OCI-LY3 (cell line): Measurements from ENCODE around the gene ST8SIA1.

Source experiments
- H2AFZ ChIP-seq: fragments of 200-600, 300-600 bp; shearing (Covaris generic); 2 replicates; pipeline ENCODE4 v1.6.0; 2014; ENCODE audit warnings: antibody characterized with exemption, low read depth, low read length
- H3K27ac ChIP-seq: fragments of 200-600, 300-600 bp; sonication (generic); 2 replicates; pipeline ENCODE4 v1.5.1; 2014; ENCODE audit warnings: mild to moderate bottlenecking, low read length, moderate library complexity, mixed read lengths
- H3K27me3 ChIP-seq: fragments of 200-600, 300-600 bp; sonication (generic); 2 replicates; pipeline ENCODE4 v1.6.1; 2014; ENCODE audit warnings: low read depth, low read length, mixed read lengths
- H3K36me3 ChIP-seq: fragments of 200-600, 300-600 bp; sonication (generic); replicated peaks from 2 replicates; pipeline ENCODE3; 2014; ENCODE audit warnings: low read depth, low read length, mixed read lengths
- H3K4me1 ChIP-seq: fragments of 300-600, 200-600 bp; sonication (generic); 2 replicates; pipeline ENCODE4 v1.6.1; 2014; ENCODE audit warnings: low read length, mixed read lengths
- H3K4me2 ChIP-seq: fragments of 200-600, 300-600 bp; sonication (generic); 2 replicates; pipeline ENCODE4 v1.6.1; 2014; ENCODE audit warnings: low read length, mixed read lengths
- H3K4me3 ChIP-seq: fragments of 300-600, 200-600 bp; sonication (generic); 2 replicates; pipeline ENCODE4 v1.5.1; 2014; ENCODE audit warnings: antibody characterized with exemption, mild to moderate bottlenecking, low read length, moderate library complexity
- H3K79me2 ChIP-seq: fragments of 300-600, 200-600 bp; shearing (Covaris generic); 2 replicates; pipeline ENCODE4 v1.6.1; 2014; ENCODE audit warnings: mild to moderate bottlenecking, low read length, mixed read lengths
- H3K9ac ChIP-seq: fragments of 300-600, 200-600 bp; shearing (Covaris generic); 2 replicates; pipeline ENCODE4 v1.6.0; 2014; ENCODE audit warnings: mild to moderate bottlenecking, low read length, moderate library complexity
- H3K9me3 ChIP-seq: fragments of 200-600, 300-600 bp; shearing (Covaris generic); 2 replicates; pipeline ENCODE4 v1.6.1; 2014; ENCODE audit warnings: low read length, mixed read lengths; ENCODE audit not compliant: insufficient read depth
- H4K20me1 ChIP-seq: fragments of 200-600, 300-600 bp; sonication (generic); 2 replicates; pipeline ENCODE4 v1.6.1; 2016; ENCODE audit warnings: low read length, mixed read lengths; ENCODE audit not compliant: insufficient read depth
- CTCF ChIP-seq: fragments of 200-600, 300-600 bp; sonication (generic); IDR thresholded peaks from 2 replicates; pipeline ENCODE4 v1.5.1; 2014; ENCODE audit warnings: antibody characterized with exemption, low read length, low read depth
- EZH2phosphoT487 ChIP-seq: fragments of 200-600 bp; shearing (Covaris generic); IDR thresholded peaks from 2 replicates; pipeline ENCODE4 v1.6.1; 2018; ENCODE audit warnings: antibody characterized with exemption, mixed run types, low read depth

ST8SIA1 gene

GRCh38 chr12:22209422-22209821 lies 125.1 kb downstream of the ST8SIA1 start:
- Histone ChIP-seq H3K79me2 (no peaks in the 10 kb centered on the region), H3K4me1 (no peaks in the 10 kb centered on the region), H4K20me1 (no peaks in the 10 kb centered on the region), H3K4me3 (no peak overlapping the region), H3K27me3 (no peaks in the 10 kb centered on the region), H2AFZ (no peak overlapping the region), H3K36me3 (no peaks in the 10 kb centered on the region), H3K27ac (no peak overlapping the region), H3K4me2 (no peak overlapping the region), H3K9me3 (0 out of 2 replicates have a peak, but pooled peaks cover 9% of the 10 kb centered on the region), H3K9ac (no peak overlapping the region)
- TF ChIP-seq CTCF (no peak), EZH2phosphoT487 (no peak)

- Histone ChIP-seq H3K9me3 (no peaks in the 10 kb centered on the region), H3K27me3 (no peaks in the 10 kb centered on the region), H3K9ac (no peak overlapping the region), H3K4me1 (no peaks in the 10 kb centered on the region), H3K4me3 (no peak overlapping the region), H3K36me3 (no peaks in the 10 kb centered on the region), H2AFZ (no peak overlapping the region), H4K20me1 (no peaks in the 10 kb centered on the region), H3K79me2 (no peaks in the 10 kb centered on the region), H3K27ac (no peak overlapping the region), H3K4me2 (no peak overlapping the region)
- no peak for TF ChIP-seq EZH2phosphoT487
- no peak for TF ChIP-seq CTCF
These were observed 128.3 kb downstream of the ST8SIA1 start for GRCh38 chr12:22206111-22206728.

DNA sequence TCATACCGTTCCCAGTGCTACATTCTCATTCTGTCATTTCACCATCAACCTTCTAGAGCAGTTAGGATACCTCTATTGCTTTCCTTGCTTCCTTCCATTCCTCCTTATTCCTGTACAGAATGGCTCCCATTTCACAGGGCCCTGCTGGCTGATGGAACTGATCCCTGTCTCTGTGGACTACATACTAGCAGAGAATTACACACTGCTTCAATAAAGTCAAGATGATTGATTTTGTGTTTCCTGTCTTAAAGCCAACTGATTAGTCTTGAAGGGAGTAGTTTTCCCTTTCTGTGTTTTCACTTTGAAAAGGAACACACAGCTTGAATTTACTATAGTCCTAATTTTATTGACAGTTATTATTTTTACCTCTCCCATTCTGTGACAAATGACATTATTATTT lies 130.1 kb downstream of the ST8SIA1 start:
- no peak overlapping the region for H3K4me3 ChIP-seq
- no peak overlapping the region for H3K4me2 ChIP-seq
- no peak for TF ChIP-seq EZH2phosphoT487
- no peak for TF ChIP-seq CTCF
- H4K20me1 ChIP-seq: no peaks in the 10 kb centered on the region
- H3K9me3 ChIP-seq: no peaks in the 10 kb centered on the region
- H3K79me2 ChIP-seq: no peaks in the 10 kb centered on the region
- H3K36me3 ChIP-seq: no peaks in the 10 kb centered on the region
- H3K27ac ChIP-seq: no peak overlapping the region
- H3K4me1 ChIP-seq: no peaks in the 10 kb centered on the region
- H3K9ac ChIP-seq: no peak overlapping the region
- no peak overlapping the region for H2AFZ ChIP-seq
- no peaks in the 10 kb centered on the region for H3K27me3 ChIP-seq

DNA sequence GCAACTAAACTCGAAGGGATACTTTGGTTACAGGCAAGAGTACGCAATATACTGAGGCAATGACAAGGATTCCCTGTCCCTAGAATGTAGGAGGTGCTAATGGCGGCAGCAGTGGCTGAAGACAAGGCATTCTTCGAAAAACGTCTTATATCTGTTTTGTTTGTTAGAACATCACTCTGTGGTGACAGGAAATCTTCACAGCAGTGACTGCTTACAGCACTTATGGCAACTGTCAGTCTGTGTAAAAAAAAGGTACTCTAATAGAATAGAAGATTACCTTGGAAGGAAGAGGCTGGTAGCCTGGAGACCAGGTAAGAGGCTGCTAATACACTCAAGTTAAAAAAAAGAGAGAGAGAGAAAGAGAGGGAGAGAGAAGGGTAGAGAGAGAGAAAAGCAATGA lies 131.7 kb downstream of the ST8SIA1 start:
- Histone ChIP-seq H4K20me1 (no peaks in the 10 kb centered on the region), H3K9me3 (no peaks in the 10 kb centered on the region), H2AFZ (no peak overlapping the region), H3K27me3 (no peaks in the 10 kb centered on the region), H3K4me2 (no peak overlapping the region), H3K9ac (no peak overlapping the region), H3K36me3 (no peaks in the 10 kb centered on the region), H3K79me2 (no peaks in the 10 kb centered on the region), H3K4me1 (no peaks in the 10 kb centered on the region), H3K4me3 (no peak overlapping the region), H3K27ac (no peak overlapping the region)
- TF ChIP-seq EZH2phosphoT487: no peak
- TF ChIP-seq CTCF: no peak
